Activated T-helper 2 cell treated with anti-CD3 and anti-CD28 coated beads, Interferon-gamma antibody, Interleukin-2, Interleukin-4, amounts not matched to agents 10 μg/mL and 5 μg/mL and 100 μg/mL, durations not matched to agents 14 hours and 24 hours and 36 hours (primary cell): ENCODE data around the gene C3orf70. TPM values are rescaled to one million over a fixed set of nuclear protein-coding genes. Genes with fewer than 3 reads are reported as not detected.

Experiments used
- total RNA-seq: library from RNA; stranded (reverse); gene quantifications from 2 replicates; pipeline ENCODE4 v1.2.3, GENCODE V29; 2022

Gene C3orf70
- total RNA-seq, 1 donor from 2014 or later = 0.05 TPM

Other genes starting within 250 kb of the C3orf70 start
- gene EHHADH, start 101.0 kb upstream of the C3orf70 start, total RNA-seq = 2.9 and 3.2 TPM in 2 replicates
- gene MAP3K13, start 210.1 kb upstream of the C3orf70 start, total RNA-seq = 10.3 and 14.7 TPM in 2 replicates